Tibial nerve (tissue), 4 donors: ENCODE data around the gene TP63.

Experiments
- CTCF ChIP-seq, 5 experiments: fragments of 200-600 bp in 3 of 5; fragments of 450-650 bp in 2 of 5; sonication (generic) in 3 of 5; IDR thresholded peaks; one replicate each; pipeline ENCODE4 v1.5.1; 2016 to 2019; ENCODE audit warnings: antibody characterized with exemption in 5 of 5, mild to moderate bottlenecking in 3 of 5, moderate library complexity in 2 of 5
- EP300 ChIP-seq, 2 donors: sonication (generic); formaldehyde crosslinking; IDR thresholded peaks; one replicate each; pipeline ENCODE4 v1.6.1; 2017; ENCODE audit warnings: antibody characterized with exemption in 2 of 2, mild to moderate bottlenecking in 1 of 2
- POLR2A ChIP-seq, 2 donors: fragments of 450-650 bp; IDR thresholded peaks; one replicate each; pipeline ENCODE4 v1.6.1; 2017; ENCODE audit warnings: antibody characterized with exemption in 2 of 2, mild to moderate bottlenecking in 2 of 2, moderate library complexity in 2 of 2

- TF ChIP-seq EP300 (IDR thresholded peaks at IDR 0.05) (no peak), CTCF (IDR thresholded peaks at IDR 0.05) (no peak), POLR2A (IDR thresholded peaks at IDR 0.05) (no peak)
These were observed 265.3 kb downstream of the TP63 start for GRCh38 chr3:189896533-189896932.
